Transverse colon (tissue), 3 donors: Measurements from ENCODE around the gene PRR5.

Source experiments
- CTCF ChIP-seq, 5 experiments: fragments of 200-600 bp in 3 of 5; fragments of 450-650 bp in 2 of 5; sonication (generic) in 3 of 5; IDR thresholded peaks; 1 replicate in 2 of 5; 2 replicates in 3 of 5; pipeline ENCODE4 v1.5.1; 2016 to 2017; ENCODE audit warnings: antibody characterized with exemption in 5 of 5, inconsistent platforms in 3 of 5, mild to moderate bottlenecking in 2 of 5, moderate library complexity in 1 of 5
- POLR2A ChIP-seq: fragments of 450-650 bp; IDR thresholded peaks from one replicate; pipeline ENCODE4 v1.6.1; 2016; ENCODE audit warnings: antibody characterized with exemption, mild to moderate bottlenecking, moderate library complexity

GRCh38 chr22:44680481-44680894 is 21.5 kb upstream of the PRR5 start:
- TF ChIP-seq CTCF (IDR thresholded peaks at IDR 0.05) (no peak), POLR2A (no peak)
